GM18861 (cell line): ENCODE results near the gene ALG1L2.
"Not testable (repeated sequence)": the region's sequence is repeated elsewhere in the genome, so short reads cannot be mapped to it uniquely, and the experiment has no call there.

ENCODE experiments used
- ATAC-seq: cut with Tn5 transposase; IDR thresholded peaks from one replicate; pipeline ENCODE4 v1.9.1; 2021; ENCODE audit not compliant: unreplicated experiment

The ALG1L2 gene

DNA sequence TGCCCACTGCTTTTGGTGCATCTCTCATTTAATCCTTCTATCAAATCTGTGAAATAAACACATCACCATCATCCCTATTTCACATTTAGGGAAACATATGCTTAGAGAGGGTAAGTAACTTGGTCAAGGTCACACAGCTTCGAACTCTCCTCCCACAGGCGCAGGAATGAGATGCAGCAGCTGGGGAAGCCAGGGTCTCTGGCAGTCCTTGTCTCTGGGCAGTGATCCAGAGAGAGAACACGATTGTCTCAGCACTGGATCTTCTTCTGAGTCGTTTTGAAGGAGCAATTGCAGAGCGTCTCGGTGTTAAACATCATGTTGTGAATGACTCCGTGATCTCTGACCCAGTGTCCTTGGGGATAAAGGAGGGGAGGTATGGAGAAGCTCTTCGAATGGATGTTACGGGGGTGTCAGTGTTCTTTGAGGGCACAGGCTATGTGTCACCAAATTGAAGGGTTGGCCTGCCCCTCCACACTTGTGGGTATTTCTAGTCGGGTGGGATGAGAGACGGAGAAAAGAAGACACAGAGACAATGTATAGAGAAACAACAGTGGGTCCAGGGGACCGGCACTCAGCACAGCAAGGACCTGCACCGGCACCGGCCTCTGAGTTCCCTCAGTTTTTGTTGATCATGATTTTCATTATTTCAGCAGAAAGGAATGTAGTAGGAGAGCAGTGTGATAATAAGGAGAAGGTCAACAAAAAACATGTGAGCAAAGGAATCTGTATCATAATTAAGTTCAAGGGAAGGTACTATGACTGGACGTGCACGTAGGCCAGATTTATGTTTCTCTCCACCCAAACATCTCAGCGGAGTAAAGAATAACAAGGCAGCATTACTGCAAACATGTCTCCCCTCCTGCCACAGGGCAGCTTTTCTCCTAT is 41.5 kb downstream of the ALG1L2 start:
- not testable (repeated sequence) for ATAC-seq

DNA sequence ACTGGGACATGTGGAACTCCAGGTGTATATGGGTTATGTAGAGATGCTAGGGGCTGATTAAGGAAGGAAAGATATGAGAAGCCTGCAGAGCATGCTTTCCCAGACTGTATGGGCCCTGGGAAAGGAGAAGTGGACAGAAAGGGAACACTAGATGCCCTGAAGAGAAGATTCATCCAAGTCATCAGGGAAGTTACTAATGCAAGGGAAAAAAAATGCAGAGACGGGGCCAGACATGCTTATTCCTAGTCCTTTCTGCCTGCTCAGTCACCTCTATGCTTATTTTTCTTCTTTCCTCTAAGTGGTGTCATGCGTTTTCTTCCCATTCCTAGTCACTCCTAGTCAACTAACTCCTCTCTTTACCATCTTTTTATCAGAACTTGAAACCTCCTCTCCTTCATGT is 43.8 kb downstream of the ALG1L2 start:
- not testable (repeated sequence) for ATAC-seq

- not testable (repeated sequence) for ATAC-seq
Observed at GRCh38 chr3:130136337-130136736, 54.7 kb downstream of the ALG1L2 start.

GRCh38 chr3:130137685-130138084 is 56.1 kb downstream of the ALG1L2 start:
- ATAC-seq = not testable (repeated sequence)

DNA sequence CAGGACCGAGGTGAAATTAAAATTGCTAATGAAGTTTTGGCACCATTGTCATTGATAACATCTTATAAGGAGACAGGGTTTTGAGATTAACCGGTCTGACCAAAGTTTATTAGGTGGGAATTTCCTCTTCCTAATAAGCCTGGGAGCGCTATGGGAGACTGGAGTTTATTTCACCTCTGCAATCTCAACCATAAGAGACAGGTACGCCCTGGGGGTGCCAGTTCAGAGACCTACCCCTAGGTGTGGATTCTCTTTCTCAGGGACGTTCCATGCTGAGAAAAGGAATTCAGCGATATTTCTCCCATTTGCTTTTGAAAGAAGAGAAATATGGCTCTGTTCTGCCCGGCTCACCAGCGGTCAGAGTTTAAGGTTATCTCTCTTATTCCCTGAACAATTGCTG is 57.4 kb downstream of the ALG1L2 start:
- not testable (repeated sequence) for ATAC-seq

DNA sequence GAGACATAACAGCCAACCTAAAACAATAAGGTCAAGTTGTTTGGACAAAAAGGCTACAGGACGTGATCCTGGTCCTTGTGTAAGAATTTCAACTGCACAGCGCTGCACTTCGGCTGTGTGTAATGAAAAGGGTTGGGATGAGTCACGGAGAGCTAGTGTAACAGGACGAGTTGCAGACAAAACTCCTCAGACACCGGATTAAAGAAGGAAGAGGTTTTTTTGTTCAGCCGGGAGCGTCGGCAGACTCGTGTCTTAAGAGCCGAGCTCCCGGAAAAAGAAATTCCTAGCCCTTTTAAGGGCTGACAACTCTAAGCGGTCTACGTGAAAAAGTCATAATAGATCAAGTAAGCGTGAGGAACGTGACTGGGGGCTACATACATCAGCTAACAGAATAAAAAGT is 59.1 kb downstream of the ALG1L2 start:
- not testable (repeated sequence) for ATAC-seq

DNA sequence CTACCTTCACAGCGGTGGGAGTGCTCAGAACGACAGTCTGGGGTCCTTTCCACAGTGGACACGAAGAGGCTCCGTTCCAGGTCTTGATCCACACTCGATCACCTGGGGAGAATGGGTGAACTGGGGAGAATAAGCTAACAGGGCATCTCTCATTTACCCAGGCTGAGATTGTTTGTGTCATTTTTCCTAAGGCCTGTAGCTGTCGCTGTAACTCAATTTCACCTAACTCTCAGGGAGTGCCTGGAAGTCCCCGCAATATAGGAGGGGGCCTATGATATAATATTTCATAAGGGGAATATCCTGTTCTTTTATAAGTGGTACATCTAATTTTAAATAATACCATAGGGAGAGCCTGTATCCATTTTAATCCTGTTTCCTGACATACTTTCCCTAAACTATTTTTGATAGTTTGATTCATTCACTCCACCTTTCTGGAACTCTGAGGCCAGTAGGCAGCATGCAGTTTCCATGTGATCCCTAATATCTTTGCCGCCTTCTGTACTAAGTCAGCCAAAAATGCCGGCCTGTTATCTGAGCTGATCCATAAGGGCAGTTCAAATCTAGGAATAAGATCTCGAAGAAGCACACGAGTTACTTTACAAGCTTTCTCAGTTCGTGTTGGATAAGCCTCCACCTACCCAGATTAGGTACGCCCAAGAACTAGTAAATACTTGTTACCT is 62.2 kb downstream of the ALG1L2 start:
- not testable (repeated sequence) for ATAC-seq

DNA sequence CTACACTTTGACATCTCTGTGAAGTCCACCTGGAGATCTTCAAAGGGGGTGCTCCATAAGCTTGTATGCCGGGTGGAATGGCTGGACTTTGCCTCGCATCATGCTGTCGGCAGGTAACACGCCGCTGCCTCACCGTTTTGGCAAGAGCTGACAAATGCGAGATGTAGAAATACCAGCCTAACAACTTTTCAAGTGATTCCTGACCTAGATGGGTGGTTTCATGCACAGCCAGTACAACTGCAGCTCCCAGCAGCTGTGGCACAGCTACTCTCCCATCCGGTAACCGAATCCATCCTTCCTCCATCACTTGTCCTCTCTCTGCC is 62.7 kb downstream of the ALG1L2 start:
- ATAC-seq = not testable (repeated sequence)

GRCh38 chr3:130145456-130145855 is 63.8 kb downstream of the ALG1L2 start:
- not testable (repeated sequence) for ATAC-seq

- ATAC-seq = not testable (repeated sequence)
Observed at GRCh38 chr3:130146465-130146864, 64.8 kb downstream of the ALG1L2 start.
